ENCODE results near the gene SLC38A5. TPM values are rescaled to one million over a fixed set of nuclear protein-coding genes. Genes with fewer than 3 reads are reported as not detected.
A peak's percentile ranks its signal among the peaks of the same experiment; 100 is the strongest.

The SLC38A5 gene
- total and polyA plus RNA-seq, 2 donors from 2014 or later = 2.9 to 8.3 TPM

DNA sequence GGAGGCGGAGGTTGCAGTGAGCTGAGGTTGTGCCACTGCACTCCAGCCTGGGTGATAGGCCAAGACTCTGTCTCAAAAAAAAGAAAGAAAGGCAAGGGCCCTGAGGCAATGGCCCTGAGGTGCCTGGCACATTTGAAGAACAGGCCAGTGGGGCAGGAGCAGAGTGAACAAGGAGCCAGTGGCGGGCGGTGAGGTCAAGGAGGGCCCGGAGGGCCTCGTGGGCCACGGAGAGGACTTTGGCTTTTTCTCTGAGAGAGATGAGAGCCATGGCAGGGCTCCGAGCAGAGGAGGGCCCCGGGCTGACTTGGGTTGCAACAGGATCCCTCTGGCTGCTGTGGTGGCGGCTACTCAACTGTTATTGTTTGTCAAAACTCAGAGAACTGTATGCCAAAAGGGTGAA lies 19.2 kb upstream of the SLC38A5 start:
- H3K4me1 ChIP-seq (ENCODE audit: control insufficient read depth in 2 of 3, insufficient read depth in 2 of 3, low read depth in 1 of 3, low read length in 3 of 3) = no peaks in the 10 kb centered on the region
- H3K9me3 ChIP-seq (ENCODE audit: control insufficient read depth in 2 of 3, insufficient read depth in 1 of 3, low read length in 3 of 3) = no peaks in the 10 kb centered on the region
- no peaks in the 10 kb centered on the region for H3K27me3 ChIP-seq (ENCODE audit: control insufficient read depth, insufficient read depth, low read length)
- no peak overlapping the region for H3K27ac ChIP-seq (ENCODE audit: low read depth in 2 of 2, low read length in 2 of 2)
- no peaks in the 10 kb centered on the region for H3K36me3 ChIP-seq (ENCODE audit: control insufficient read depth in 2 of 3, insufficient read depth in 3 of 3, low read length in 3 of 3)
- no peak for FAIRE-seq
- peak in 1 of 5 donors; percentile 38 for DNase-seq
- H3K4me3 ChIP-seq (ENCODE audit: low read length in 3 of 3) = no peak overlapping the region
- TF ChIP-seq, protein P1, sequence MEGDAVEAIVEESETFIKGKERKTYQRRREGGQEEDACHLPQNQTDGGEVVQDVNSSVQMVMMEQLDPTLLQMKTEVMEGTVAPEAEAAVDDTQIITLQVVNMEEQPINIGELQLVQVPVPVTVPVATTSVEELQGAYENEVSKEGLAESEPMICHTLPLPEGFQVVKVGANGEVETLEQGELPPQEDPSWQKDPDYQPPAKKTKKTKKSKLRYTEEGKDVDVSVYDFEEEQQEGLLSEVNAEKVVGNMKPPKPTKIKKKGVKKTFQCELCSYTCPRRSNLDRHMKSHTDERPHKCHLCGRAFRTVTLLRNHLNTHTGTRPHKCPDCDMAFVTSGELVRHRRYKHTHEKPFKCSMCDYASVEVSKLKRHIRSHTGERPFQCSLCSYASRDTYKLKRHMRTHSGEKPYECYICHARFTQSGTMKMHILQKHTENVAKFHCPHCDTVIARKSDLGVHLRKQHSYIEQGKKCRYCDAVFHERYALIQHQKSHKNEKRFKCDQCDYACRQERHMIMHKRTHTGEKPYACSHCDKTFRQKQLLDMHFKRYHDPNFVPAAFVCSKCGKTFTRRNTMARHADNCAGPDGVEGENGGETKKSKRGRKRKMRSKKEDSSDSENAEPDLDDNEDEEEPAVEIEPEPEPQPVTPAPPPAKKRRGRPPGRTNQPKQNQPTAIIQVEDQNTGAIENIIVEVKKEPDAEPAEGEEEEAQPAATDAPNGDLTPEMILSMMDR (IDR thresholded peaks at IDR 0.05; ENCODE audit: borderline replicate concordance, extremely low read depth, insufficient read depth) = no peak
- H3K9ac ChIP-seq (ENCODE audit: low read length in 3 of 3) = no peak overlapping the region
- intact Hi-C loops (cut with DNase I) = no loop called here

DNA sequence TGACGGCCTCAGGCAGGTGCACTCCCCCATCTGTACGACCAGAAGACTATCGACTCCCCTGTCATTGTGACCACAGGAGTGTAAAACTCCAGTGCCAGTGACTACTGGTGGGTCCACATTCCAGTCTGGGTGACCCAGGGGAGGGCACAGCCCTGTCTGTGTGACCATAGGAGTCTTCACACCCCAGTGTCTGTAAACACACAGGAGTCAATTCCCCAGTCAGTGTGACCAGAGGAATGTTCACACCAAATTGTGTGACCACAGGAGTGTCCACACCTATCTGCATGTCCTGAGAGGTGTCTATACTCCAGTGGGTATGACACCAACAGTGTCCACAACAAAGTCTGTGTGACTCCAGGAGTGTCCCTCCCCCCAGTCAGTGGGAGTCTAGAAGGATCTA lies 18.0 kb upstream of the SLC38A5 start:
- DNase-seq = no peak
- intact Hi-C loops (cut with DNase I) = no loop called here
- Histone ChIP-seq H3K27me3 (ENCODE audit: control insufficient read depth, insufficient read depth, low read length) (no peaks in the 10 kb centered on the region), H3K9ac (ENCODE audit: low read length in 3 of 3) (no peak overlapping the region), H3K9me3 (ENCODE audit: control insufficient read depth in 2 of 3, insufficient read depth in 1 of 3, low read length in 3 of 3) (no peaks in the 10 kb centered on the region), H3K4me1 (ENCODE audit: control insufficient read depth in 2 of 3, insufficient read depth in 2 of 3, low read depth in 1 of 3, low read length in 3 of 3) (no peaks in the 10 kb centered on the region), H3K36me3 (ENCODE audit: control insufficient read depth in 2 of 3, insufficient read depth in 3 of 3, low read length in 3 of 3) (no peaks in the 10 kb centered on the region), H3K4me3 (ENCODE audit: low read length in 3 of 3) (no peak overlapping the region), H3K27ac (ENCODE audit: low read depth in 2 of 2, low read length in 2 of 2) (no peak overlapping the region)
- FAIRE-seq = no peak
- TF ChIP-seq, protein P1 (IDR thresholded peaks at IDR 0.05; ENCODE audit: borderline replicate concordance, extremely low read depth, insufficient read depth) = no peak

DNA sequence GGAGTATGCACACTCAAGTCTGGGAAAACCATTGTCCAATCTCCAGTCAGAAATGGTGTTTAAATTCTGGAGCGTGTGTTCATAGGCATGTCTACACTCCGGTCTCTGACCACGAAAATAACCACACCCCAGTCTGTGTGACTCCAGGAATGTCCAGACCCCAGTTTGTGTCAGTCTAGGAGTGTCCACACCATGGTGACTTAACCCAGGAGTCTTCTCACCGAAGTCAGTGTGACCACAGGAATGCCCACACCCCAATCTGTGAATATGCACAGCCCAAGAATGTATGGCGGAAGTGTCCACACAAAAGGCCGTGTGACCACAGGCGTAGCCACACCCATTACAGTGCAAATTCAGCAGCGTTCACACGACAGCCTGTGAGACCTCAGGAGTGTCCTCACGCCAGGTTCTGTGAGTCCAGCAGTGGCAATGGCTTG lies 17.3 kb upstream of the SLC38A5 start:
- no peak for FAIRE-seq

More for the DNA sequence above, 17.3 kb upstream of the SLC38A5 start:
- no peak overlapping the region for H3K27ac ChIP-seq (ENCODE audit: low read depth in 2 of 2, low read length in 2 of 2)
- H3K27me3 ChIP-seq (ENCODE audit: control insufficient read depth, insufficient read depth, low read length) = no peaks in the 10 kb centered on the region
- DNase-seq = peak in 1 of 5 donors; percentile 17
- intact Hi-C loops (cut with DNase I) = no loop called here
- H3K9ac ChIP-seq (ENCODE audit: low read length in 3 of 3) = no peak overlapping the region
- no peak overlapping the region for H3K4me3 ChIP-seq (ENCODE audit: low read length in 3 of 3)
- TF ChIP-seq, protein P1 (IDR thresholded peaks at IDR 0.05; ENCODE audit: borderline replicate concordance, extremely low read depth, insufficient read depth) = no peak
- no peaks in the 10 kb centered on the region for H3K36me3 ChIP-seq (ENCODE audit: control insufficient read depth in 2 of 3, insufficient read depth in 3 of 3, low read length in 3 of 3)
- no peaks in the 10 kb centered on the region for H3K4me1 ChIP-seq (ENCODE audit: control insufficient read depth in 2 of 3, insufficient read depth in 2 of 3, low read depth in 1 of 3, low read length in 3 of 3)
- no peaks in the 10 kb centered on the region for H3K9me3 ChIP-seq (ENCODE audit: control insufficient read depth in 2 of 3, insufficient read depth in 1 of 3, low read length in 3 of 3)

All from kidney (tissue), 14 donors.